ENCODE measurements around the gene NPIPA5.

GRCh38 chr16:15396948-15397594 is 19.0 kb upstream of the NPIPA5 start:
- TF ChIP-seq POLR2A (IDR thresholded peaks at IDR 0.05) (no peak), CTCF (IDR thresholded peaks at IDR 0.05) (no peak)
